Measurements from ENCODE around the gene LEPR. TPM values are rescaled to one million over a fixed set of nuclear protein-coding genes. Genes with fewer than 3 reads are reported as not detected.
A peak's percentile ranks its signal among the peaks of the same experiment; 100 is the strongest.
"Not testable (repeated sequence)": the region's sequence is repeated elsewhere in the genome, so short reads cannot be mapped to it uniquely, and the experiment has no call there.

The LEPR gene
- total RNA-seq (1 to 10 TPM; 1.2 to 3.0 (median 1.8) TPM), polyA plus RNA-seq (1 to 10 TPM; 2.0 TPM), total RNA-seq (2.7 reads per million, percentile 14 among the genes with 10 or more reads in this experiment)

- peaks cover 0 to 12% (median 0%) of the 10 kb centered on the region in 3 experiments for H3K36me3 ChIP-seq (ENCODE audit: control insufficient read depth in 2 of 3, insufficient read depth in 3 of 3, low read length in 3 of 3)
- H3K27me3 ChIP-seq (ENCODE audit: control insufficient read depth in 2 of 2, insufficient read depth in 2 of 2, low read length in 2 of 2): no peaks in the 10 kb centered on the region
- Mint-ChIP-seq H3K27ac (peak within 1 kb of the TSS in 7 of 9 donors; percentile 84 to 97 (median 95)), H3K9me3 (peaks cover 0 to 2% (median 0%) of the 10 kb centered on the region in 11 donors), H3K36me3 (peaks cover 6 to 14% (median 6%) of the 10 kb centered on the region in 5 donors), H3K4me3 (no peak within 1 kb of the TSS), H3K4me1 (peaks cover 0 to 39% (median 22%) of the 10 kb centered on the region in 7 donors), H3K27me3 (peaks cover 0 to 8% (median 0%) of the 10 kb centered on the region in 5 donors)
- H3K9me3 ChIP-seq (ENCODE audit: control insufficient read depth in 2 of 3, low read length in 3 of 3): no peaks in the 10 kb centered on the region
- H3K4me3 ChIP-seq (ENCODE audit: low read length): peak within 1 kb of the TSS; percentile 86
- ChIA-PET CTCF (interaction anchor here (0.9 to 1.2 kb wide), 3 partner anchors 8 to 454 kb away, joined by 3 read pairs; no protein-coding TSS in a partner anchor), POLR2A (interaction anchor here (0.7 to 1.7 kb wide), 5 partner anchors 11 to 355 kb away, joined by 3 to 12 read pairs (median 4); no protein-coding TSS in a partner anchor)
- intact Hi-C loops (cut with micrococcal nuclease): loop anchor here (1.0 to 10.0 kb wide), 23 partner anchors 10 to 1898 kb away; partner anchors contain the start of genes DNAI4 (in 2 of the 2), JAK1 (in 2 of the 2), MIER1 (in 2 of the 2) and RAVER2 (in 2 of the 2)
- peak within 1 kb of the TSS; percentile 78 for H3K27ac ChIP-seq (ENCODE audit: low read depth, low read length)
- ATAC-seq (no peak), DNase-seq (peak in 1 of 9 donors; percentile 21)
- peaks cover 0 to 8% of the 10 kb centered on the region in 2 donors for H3K4me1 ChIP-seq (ENCODE audit: control insufficient read depth in 2 of 2, insufficient read depth in 2 of 2, low read length in 2 of 2)
Observed at GRCh38 chr1:65420590-65421350, at the start of gene LEPR, which contains the start of gene LEPROT. TSS of gene LEPR (plus strand) at chr1:65420668. CDS start at chr1:65565566, 144,898 bp downstream. TSS of gene LEPROT (plus strand) at chr1:65420668. CDS start at chr1:65420725, 57 bp downstream.

DNA sequence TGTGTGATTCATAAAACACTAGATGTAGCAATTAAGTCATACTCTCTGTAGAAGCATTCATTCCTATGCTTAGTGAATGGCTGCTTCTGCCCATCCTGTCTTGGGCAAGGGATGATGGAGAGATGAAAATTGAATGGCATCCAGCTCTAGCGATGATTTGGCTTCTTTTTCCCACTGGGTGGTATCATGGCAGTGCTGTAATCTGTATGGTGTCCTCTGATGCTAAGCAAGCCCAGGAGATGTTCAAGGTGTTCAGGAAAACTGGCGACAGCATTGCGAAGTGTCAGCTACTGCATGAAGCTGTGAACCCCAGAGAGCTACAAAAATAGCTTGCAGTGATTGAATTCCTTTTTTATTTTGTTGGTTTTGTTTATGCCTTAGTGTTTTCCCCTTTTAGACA is 48.9 kb upstream of the LEPR start:
- Histone ChIP-seq H3K9me3 (ENCODE audit: control insufficient read depth in 2 of 3, low read length in 3 of 3) (no peaks in the 10 kb centered on the region), H3K36me3 (ENCODE audit: control insufficient read depth in 2 of 3, insufficient read depth in 3 of 3, low read length in 3 of 3) (no peaks in the 10 kb centered on the region), H3K27ac (ENCODE audit: low read depth, low read length) (no peak overlapping the region), H3K4me1 (ENCODE audit: control insufficient read depth in 2 of 2, insufficient read depth in 2 of 2, low read length in 2 of 2) (no peaks in the 10 kb centered on the region), H3K4me3 (ENCODE audit: low read length) (no peak overlapping the region), H3K27me3 (ENCODE audit: control insufficient read depth in 2 of 2, insufficient read depth in 2 of 2, low read length in 2 of 2) (no peaks in the 10 kb centered on the region)
- Mint-ChIP-seq H3K4me3 (no peak overlapping the region), H3K27ac (no peak overlapping the region), H3K27me3 (peaks cover 0 to 12% (median 0%) of the 10 kb centered on the region in 5 donors), H3K4me1 (peaks cover 0 to 3% (median 0%) of the 10 kb centered on the region in 7 donors), H3K9me3 (peaks cover 0 to 9% (median 0%) of the 10 kb centered on the region in 11 donors), H3K36me3 (peaks cover 0 to 14% (median 5%) of the 10 kb centered on the region in 5 donors)
- DNase-seq: no peak
- intact Hi-C loops (cut with micrococcal nuclease): no loop called here
- ChIA-PET CTCF (no interaction called here), POLR2A (interaction anchor here (0.6 kb wide), 1 partner anchor 13 kb away, joined by 3 read pairs; no protein-coding TSS in a partner anchor)
- ATAC-seq: no peak

DNA sequence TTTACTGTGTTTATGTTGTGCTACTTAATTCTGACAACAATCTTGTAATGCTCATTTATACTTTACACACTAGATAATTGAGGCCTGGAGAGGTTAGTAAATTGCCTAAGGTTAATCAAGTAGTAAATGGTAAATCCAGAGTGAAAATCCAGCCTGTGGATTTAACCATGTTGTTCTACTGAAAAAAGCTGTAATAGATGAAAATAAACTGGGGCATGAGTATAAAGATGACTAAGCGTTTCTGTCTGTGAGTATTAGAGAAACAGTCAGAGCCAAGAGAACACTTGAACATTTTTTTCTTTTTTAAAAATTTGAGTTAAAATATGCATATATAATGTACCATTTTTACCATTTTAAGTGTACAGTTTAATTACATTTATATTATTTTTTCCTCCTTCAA is 47.9 kb upstream of the LEPR start:
- intact Hi-C loops (cut with micrococcal nuclease): no loop called here
- POLR2A ChIA-PET: no interaction called here

DNA sequence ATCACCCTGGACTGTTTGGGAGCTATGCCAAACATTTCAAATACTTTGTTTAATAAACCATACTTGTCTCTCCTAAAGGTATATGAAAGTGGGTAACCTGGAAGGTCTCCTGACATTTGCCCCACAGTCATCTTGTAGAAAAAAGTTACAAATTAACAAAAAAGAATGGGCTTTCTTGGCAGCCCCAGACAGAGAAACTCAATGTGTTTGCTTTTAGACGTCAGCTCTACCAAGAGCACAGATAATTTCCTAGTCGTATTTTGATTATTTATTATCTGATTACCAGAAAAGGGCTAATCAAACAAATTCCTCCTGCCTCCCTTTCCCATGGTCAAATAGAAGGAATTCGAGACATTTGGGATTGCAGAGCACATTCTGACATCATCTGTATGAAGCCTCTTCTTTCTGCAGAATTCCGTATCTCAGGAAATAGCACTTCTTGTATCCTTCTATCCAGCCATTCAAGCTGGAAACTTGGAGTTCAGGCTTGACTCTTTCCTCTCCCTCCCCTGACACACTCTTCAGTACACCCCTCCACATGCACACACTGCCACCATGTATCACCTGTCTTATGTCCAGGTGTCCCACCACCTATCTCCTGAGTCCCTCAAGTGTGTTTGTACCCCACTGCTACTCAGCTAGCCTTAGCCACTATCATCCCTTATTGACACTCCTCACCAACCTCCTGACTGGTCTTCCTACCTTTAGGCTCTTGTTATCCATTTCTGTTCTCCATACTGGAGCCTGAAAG is 42.8 kb upstream of the LEPR start:
- peak overlapping the region in 1 of 9 donors; percentile 1 for H3K27ac Mint-ChIP-seq
- intact Hi-C loops (cut with micrococcal nuclease): no loop called here
- no peaks in the 10 kb centered on the region for H3K9me3 ChIP-seq (ENCODE audit: control insufficient read depth in 2 of 3, low read length in 3 of 3)
- H3K27me3 ChIP-seq (ENCODE audit: control insufficient read depth in 2 of 2, insufficient read depth in 2 of 2, low read length in 2 of 2): no peaks in the 10 kb centered on the region
- H3K4me1 ChIP-seq (ENCODE audit: control insufficient read depth in 2 of 2, insufficient read depth in 2 of 2, low read length in 2 of 2): no peaks in the 10 kb centered on the region
- peaks cover 0 to 21% (median 11%) of the 10 kb centered on the region in 5 donors for H3K36me3 Mint-ChIP-seq
- H3K36me3 ChIP-seq (ENCODE audit: control insufficient read depth in 2 of 3, insufficient read depth in 3 of 3, low read length in 3 of 3): no peaks in the 10 kb centered on the region
- H3K9me3 Mint-ChIP-seq: peaks cover 0 to 13% (median 0%) of the 10 kb centered on the region in 11 donors
- ATAC-seq (no peak), DNase-seq (no peak)
- H3K27me3 Mint-ChIP-seq: peaks cover 0 to 17% (median 11%) of the 10 kb centered on the region in 5 donors
- POLR2A ChIA-PET: no interaction called here
- H3K4me3 Mint-ChIP-seq: no peak overlapping the region
- CTCF ChIA-PET: no interaction called here
- no peak overlapping the region for H3K4me3 ChIP-seq (ENCODE audit: low read length)
- H3K4me1 Mint-ChIP-seq: peaks cover 0 to 2% (median 0%) of the 10 kb centered on the region in 7 donors
- no peak overlapping the region for H3K27ac ChIP-seq (ENCODE audit: low read depth, low read length)

More for the DNA sequence above, 47.9 kb upstream of the LEPR start:
- no peaks in the 10 kb centered on the region for H3K9me3 ChIP-seq (ENCODE audit: control insufficient read depth in 2 of 3, low read length in 3 of 3)
- no peak overlapping the region for H3K27ac ChIP-seq (ENCODE audit: low read depth, low read length)
- H3K36me3 Mint-ChIP-seq: peaks cover 0 to 14% (median 5%) of the 10 kb centered on the region in 5 donors
- peaks cover 0 to 15% (median 0%) of the 10 kb centered on the region in 5 donors for H3K27me3 Mint-ChIP-seq
- H3K36me3 ChIP-seq (ENCODE audit: control insufficient read depth in 2 of 3, insufficient read depth in 3 of 3, low read length in 3 of 3): no peaks in the 10 kb centered on the region
- peaks cover 0 to 9% (median 0%) of the 10 kb centered on the region in 11 donors for H3K9me3 Mint-ChIP-seq
- no peak overlapping the region for H3K4me3 ChIP-seq (ENCODE audit: low read length)
- CTCF ChIA-PET: no interaction called here
- H3K27ac Mint-ChIP-seq: no peak overlapping the region
- H3K27me3 ChIP-seq (ENCODE audit: control insufficient read depth in 2 of 2, insufficient read depth in 2 of 2, low read length in 2 of 2): no peaks in the 10 kb centered on the region
- DNase-seq (no peak), ATAC-seq (no peak)
- H3K4me1 ChIP-seq (ENCODE audit: control insufficient read depth in 2 of 2, insufficient read depth in 2 of 2, low read length in 2 of 2): no peaks in the 10 kb centered on the region
- peaks cover 0 to 3% (median 0%) of the 10 kb centered on the region in 7 donors for H3K4me1 Mint-ChIP-seq
- no peak overlapping the region for H3K4me3 Mint-ChIP-seq

DNA sequence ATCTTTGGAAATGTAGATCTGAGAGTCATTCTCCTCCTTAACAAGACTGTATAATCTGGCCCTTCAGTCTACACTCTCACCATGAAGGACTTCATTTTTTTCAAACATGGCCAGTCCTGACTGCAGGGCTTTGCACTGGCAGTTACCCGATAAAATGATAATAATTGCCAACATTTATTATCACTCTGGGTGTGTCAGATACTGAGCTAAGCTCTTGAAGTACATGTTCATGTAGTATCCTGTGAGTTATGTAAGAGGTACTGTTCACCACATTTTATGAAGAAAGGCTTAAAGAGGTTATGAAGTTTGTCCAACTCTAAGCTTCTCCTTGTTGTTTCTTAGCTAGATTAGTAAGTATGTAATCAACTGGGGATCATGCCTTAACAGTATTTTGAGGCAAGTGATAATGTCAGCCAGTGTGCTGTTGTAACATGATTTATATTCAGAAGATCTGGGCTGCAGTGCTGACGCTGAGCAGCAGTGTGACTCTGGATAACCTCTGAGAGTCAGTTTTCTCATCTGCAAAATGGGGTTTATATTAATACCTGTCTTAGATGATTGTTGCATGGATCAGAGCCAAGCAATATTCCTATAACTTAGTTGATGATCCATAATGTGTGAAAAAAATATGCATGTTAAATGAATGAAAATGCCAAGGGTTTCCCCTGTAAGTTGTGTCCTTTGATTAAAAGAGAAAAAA is 42.1 kb upstream of the LEPR start:
- H3K27ac Mint-ChIP-seq: peak overlapping the region in 1 of 9 donors; percentile 1
- H3K36me3 ChIP-seq (ENCODE audit: control insufficient read depth in 2 of 3, insufficient read depth in 3 of 3, low read length in 3 of 3): no peaks in the 10 kb centered on the region
- H3K9me3 ChIP-seq (ENCODE audit: control insufficient read depth in 2 of 3, low read length in 3 of 3): no peaks in the 10 kb centered on the region
- H3K27me3 Mint-ChIP-seq: peaks cover 0 to 17% (median 11%) of the 10 kb centered on the region in 5 donors
- H3K4me3 Mint-ChIP-seq: no peak overlapping the region
- peaks cover 0 to 2% (median 0%) of the 10 kb centered on the region in 7 donors for H3K4me1 Mint-ChIP-seq
- peaks cover 0 to 13% (median 0%) of the 10 kb centered on the region in 11 donors for H3K9me3 Mint-ChIP-seq
- H3K4me1 ChIP-seq (ENCODE audit: control insufficient read depth in 2 of 2, insufficient read depth in 2 of 2, low read length in 2 of 2): no peaks in the 10 kb centered on the region
- ATAC-seq: no peak
- H3K4me3 ChIP-seq (ENCODE audit: low read length): no peak overlapping the region
- intact Hi-C loops (cut with micrococcal nuclease): no loop called here
- POLR2A ChIA-PET: no interaction called here
- no peak overlapping the region for H3K27ac ChIP-seq (ENCODE audit: low read depth, low read length)
- CTCF ChIA-PET: no interaction called here
- H3K27me3 ChIP-seq (ENCODE audit: control insufficient read depth in 2 of 2, insufficient read depth in 2 of 2, low read length in 2 of 2): no peaks in the 10 kb centered on the region
- peaks cover 0 to 24% (median 11%) of the 10 kb centered on the region in 5 donors for H3K36me3 Mint-ChIP-seq
- no peak for DNase-seq

DNA sequence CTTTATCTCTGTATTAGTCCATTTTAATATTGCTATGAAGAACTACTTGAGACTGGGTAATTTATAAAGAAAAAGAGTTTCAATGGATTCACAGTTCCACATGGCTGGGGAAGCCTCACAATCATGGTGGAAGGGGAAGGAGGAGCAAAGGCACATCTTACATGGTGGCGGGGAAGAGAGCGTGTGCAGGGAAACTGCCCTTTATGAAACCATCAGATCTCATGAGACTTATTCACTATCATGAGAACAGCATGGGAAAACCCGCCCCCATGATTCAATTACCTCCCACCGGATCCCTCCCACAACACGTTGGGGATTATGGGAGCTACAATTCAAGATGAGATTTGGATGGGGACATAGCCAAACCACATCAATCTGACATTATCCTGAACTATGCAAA is 36.0 kb upstream of the LEPR start:
- H3K9me3 Mint-ChIP-seq; H3K4me1 ChIP-seq (ENCODE audit: control insufficient read depth in 2 of 2, insufficient read depth in 2 of 2, low read length in 2 of 2); DNase-seq; H3K27ac Mint-ChIP-seq; H3K4me3 Mint-ChIP-seq; H3K4me3 ChIP-seq (ENCODE audit: low read length); intact Hi-C loops (cut with micrococcal nuclease); H3K27ac ChIP-seq (ENCODE audit: low read depth, low read length); H3K36me3 ChIP-seq (ENCODE audit: control insufficient read depth in 2 of 3, insufficient read depth in 3 of 3, low read length in 3 of 3); ATAC-seq; CTCF ChIA-PET; H3K27me3 Mint-ChIP-seq; H3K4me1 Mint-ChIP-seq; POLR2A ChIA-PET; H3K9me3 ChIP-seq (ENCODE audit: control insufficient read depth in 2 of 3, low read length in 3 of 3); H3K27me3 ChIP-seq (ENCODE audit: control insufficient read depth in 2 of 2, insufficient read depth in 2 of 2, low read length in 2 of 2): not testable (repeated sequence)
- peaks cover 0 to 35% (median 15%) of the 10 kb centered on the region in 5 donors for H3K36me3 Mint-ChIP-seq

All from naive thymus-derived CD4-positive, alpha-beta T cell (primary cell).